HG03457 (cell line): ENCODE measurements around the gene TMEM9.

ENCODE experiments used
- ATAC-seq: cut with Tn5 transposase; IDR thresholded peaks from one replicate; pipeline ENCODE4 v1.9.1; 2021; ENCODE audit warnings: moderate number of reproducible peaks; ENCODE audit not compliant: unreplicated experiment

Gene TMEM9

DNA sequence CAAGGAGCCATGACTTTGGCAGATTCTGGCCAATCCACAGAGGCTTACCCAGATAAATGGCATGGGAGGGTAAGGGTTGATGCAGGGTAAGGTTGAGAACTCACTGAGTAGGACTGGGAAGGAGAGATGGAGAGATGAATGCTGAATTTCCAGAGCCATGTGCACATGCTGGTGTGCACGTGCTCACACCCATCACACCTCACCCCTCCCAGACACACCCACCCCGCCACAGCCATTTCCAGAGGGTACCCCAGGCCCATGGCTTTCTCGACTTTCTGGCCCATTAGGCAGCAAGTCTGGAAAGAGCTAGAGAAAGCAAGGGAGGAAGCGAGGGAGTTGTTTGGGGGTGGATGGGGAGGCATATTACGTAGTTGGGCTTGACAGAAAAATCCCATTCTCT, 43.7 kb downstream of the TMEM9 start:
- no peak for ATAC-seq

DNA sequence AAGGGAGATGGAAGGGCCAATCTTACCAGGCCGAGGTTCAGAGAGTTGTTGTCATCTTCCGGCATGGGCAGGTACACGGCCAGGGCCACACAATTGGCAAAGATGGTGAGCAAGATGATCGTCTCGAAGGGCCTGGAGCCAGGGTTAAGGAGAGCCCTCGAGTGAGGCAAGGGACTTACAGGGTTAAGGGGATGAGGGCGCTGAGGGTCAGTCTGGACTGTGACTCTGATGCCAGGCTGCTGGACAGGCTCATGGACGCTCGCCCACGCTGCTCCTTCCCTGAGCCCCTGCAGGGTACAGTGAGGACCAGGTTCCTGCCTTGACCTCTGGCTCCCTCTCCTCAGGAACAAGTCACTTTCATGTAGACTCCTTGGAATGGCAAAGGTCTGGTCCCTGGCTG, 44.1 kb downstream of the TMEM9 start:
- ATAC-seq, result no peak

DNA sequence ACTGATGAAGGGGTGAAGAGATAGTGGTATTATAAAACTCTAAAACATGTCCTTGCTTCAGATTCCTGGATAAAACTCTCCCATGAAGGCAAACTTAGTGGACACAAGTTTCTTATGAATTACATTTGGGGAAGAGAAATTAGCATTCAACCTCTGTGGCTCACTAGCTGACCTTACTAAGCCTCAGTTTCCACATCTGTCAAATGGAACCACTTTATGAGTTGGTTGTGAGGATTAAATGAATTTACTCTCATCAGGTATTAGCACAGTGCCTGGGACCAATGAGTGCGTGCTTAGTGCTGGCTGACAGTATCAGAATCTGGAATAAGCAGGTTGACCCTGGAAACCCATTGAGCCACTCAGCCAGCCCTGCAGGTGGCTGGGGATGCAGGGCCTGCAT, 44.6 kb downstream of the TMEM9 start:
- no peak for ATAC-seq

DNA sequence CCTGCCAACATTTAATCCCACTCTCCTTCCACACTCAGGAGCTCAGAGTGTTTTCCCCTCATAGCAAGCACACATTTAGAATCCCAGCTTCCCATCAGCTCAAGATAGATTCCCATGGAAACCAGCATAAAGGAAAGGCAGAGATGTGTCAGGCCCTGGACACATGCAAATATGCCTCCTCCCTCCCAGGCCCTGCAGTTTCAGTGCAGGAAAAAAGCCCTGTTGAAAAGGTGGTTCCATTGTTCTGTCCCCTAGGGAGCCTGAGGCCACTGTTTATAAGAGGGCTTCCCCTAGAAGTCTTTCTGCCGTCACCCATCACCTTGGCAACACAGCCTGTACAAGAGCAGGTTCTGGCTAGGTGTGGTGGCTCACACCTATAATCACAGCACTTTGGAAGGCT, 45.7 kb downstream of the TMEM9 start:
- ATAC-seq, result no peak

DNA sequence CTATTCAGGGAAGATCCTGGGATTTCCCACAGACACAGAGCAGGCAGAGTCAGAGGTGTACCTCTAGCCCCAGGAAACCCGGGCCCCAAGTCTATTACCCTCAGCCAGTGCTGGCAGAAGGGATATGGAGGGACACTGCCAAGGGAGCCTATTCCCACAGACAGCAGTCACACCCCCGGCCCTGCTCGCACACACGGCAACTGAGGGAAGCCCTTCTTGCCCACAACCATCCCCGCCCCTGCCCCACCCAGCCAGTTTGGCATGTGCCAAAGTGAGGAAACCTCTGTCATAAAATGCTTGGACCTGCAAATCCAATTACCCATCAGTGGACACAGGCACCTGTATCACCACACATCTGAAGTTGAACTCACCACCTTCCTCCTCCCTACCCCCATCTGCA, 48.6 kb downstream of the TMEM9 start:
- ATAC-seq, result no peak

DNA sequence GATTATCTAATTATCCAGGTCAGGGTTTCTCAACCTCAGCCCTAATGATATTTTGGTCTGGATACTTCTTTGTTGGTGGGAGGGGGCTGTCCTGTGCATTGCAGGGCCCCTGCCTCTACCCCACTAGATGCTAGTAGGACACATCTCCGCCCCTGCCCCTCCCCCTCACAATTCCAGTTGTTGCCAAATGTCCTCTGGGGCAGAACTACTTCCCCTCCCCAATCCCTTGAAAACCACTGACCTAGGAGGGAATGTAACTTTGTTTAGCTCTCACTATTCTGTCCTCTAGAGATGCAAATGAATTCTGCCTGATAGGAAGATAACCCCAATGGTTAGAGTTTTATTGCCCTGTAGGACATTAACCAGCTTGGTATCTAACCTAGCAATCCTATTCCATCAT, 50.1 kb downstream of the TMEM9 start:
- no peak for ATAC-seq

DNA sequence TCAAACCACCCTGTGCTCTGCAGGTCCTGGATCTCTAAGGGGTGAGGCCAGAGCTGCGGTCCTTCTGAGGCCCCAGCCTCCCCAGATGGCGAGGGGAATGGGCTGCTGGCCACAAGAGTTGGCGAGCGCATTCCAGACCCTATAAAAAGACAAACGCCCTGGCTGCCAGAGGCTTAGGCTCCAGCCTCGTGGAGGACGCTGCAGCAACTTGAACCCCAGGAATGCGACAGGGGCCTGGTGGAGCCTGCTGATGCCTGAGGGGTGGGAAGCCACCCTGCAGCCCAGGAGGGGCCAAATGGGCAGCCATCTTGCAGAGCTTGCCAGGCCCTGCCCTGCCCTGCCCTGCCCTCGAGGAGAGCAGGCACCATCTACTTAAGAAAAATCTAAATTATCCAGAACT, 50.6 kb downstream of the TMEM9 start:
- ATAC-seq, result no peak

DNA sequence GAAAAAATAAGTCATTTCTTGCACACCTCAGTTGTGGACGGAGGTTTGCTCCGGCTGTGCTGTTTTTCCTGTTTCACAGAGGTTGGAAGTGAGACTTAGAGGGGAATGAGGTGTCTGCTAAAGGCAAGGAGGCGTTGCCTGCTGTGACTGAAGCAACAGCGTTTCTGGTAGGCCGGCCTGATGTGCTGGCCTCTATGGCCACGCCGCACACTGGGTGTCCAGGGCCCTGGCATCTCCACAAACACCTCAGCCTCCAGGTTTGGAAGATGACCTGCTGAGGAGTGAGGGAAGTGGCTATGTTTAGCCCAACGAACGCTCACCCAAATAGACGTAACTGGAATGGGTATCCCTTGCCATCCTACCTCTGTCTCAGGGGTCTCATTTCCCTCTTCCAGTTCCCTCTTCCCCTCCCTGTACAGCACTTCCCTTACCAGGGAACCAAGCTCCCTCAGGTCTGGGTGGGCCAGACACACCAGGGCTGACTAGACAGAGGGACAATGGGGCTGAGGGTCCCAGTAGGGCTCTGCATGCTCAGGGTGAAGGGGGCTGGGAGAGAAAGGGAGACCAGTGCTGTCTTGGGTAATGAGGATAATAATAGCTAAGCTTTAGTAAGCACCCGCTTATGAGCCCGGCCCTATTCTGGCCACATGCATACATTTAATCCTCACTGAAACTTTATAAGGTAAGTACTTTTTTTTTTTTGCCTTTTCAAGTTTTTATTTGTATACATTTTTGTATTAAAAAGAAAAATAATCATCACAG, 53.9 kb downstream of the TMEM9 start:
- no peak for ATAC-seq

DNA sequence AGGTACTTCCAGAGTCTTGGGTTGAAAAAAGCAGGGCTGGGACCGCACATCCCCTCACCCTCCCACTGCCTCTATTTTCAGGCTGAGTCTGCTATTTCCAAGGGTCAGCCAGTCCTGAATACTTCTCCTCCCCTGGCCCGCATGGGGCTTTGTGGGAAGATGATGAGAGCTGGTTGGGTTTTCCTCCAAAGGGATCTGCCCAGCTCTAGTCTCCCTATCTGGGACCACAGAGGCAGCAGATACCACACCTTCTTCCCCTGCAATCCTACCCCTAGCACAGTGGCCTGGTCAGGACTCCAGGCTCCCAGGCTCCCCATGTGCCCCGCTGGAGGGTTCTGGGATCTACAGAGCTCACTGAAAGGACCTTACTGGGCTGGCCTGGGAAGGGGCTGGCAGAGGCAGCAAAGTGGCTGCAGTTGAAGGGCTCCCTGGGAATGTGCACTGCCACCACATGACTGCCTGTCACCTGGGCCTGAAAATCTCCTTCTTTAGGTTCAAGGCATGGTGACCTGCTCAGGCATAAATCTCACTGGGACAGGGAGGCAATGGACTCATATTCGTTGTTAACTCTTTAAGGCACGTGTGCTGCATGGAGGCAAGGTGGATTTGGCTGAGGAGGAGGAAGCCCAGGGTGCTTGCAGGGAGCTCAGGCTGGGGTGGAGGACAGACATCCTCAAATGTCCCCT, 55.1 kb downstream of the TMEM9 start:
- no peak for ATAC-seq

DNA sequence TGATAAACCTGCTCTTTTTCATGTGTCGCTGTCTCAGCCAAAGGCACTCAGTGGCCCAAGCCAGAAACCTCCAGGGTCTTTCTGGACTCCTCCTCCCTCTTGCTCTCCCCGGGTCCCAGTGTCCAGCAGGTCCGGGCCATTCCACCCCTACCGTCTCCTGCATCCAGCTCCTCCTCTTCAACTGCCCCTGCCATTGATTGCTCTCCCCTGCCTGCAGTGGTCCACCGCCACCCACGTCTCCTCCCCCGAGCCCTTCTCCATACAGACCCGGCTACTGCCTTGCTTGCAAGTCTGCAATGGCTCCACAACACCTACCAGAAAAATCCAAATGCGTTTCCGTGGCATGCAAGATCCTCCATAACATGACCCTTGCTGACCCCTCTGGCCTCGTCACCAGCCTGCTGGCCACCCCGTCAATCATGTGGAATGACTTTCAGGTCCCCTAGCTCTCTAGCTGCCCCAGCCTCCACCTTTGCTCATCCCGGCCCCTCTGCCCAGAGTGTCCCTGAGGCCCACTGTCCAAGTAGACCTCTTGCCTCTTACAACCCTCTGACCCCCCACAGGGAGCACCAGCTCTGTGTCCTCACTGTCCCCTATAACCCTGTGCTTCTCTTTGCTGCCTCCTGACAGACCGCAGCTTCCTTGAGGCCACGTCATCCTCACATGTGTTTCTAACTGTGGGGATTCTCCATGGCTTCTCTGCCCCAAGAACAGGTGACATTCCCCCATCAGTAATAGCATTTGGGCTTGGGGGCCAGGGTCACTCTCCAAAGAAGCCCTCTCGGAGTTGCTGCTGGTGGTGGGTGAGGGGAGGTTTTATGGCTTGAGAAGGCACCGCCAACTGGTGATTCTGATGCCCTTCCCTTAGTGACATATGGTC, 57.1 kb downstream of the TMEM9 start:
- no peak for ATAC-seq

DNA sequence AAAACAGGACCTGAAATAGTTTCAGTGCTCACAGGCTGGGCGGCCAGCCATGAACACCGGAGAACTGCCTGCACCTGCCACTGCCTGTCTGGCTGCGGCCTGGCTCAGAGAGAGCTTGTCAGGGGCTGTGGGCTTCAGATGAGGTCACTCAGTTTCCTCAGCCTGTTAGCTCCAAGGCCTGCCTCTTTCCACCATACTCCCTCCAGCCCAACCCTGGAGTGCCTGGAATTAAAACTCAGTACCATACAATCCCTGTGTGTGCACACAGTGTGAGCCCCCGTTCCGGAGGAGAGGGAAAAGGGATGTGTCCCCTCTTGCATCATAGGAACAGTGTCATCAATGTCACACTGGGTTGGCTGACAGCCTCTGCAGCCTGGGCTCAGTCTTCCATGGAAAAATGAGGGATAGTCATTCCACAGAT, 58.2 kb downstream of the TMEM9 start:
- no peak for ATAC-seq

DNA sequence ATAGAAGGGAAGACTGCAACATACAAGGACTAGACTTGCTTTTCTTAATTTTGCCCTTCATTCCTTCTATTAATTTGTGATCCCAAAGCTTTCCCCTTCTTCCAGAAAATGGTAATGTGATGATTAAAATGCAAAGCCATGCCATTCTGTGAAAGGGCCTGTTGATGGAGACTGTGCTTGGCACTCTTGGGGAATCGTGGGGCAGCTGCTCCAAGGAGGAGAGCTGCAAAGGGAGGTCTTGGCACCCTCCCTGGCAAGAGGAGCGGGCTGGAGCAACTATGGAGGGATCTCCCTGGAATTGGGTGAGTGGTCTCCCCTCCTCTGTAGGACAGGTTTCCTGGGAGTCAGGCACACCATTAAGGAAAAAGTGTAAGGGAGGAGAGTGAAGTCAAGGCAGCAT, 58.7 kb downstream of the TMEM9 start:
- no peak for ATAC-seq

DNA sequence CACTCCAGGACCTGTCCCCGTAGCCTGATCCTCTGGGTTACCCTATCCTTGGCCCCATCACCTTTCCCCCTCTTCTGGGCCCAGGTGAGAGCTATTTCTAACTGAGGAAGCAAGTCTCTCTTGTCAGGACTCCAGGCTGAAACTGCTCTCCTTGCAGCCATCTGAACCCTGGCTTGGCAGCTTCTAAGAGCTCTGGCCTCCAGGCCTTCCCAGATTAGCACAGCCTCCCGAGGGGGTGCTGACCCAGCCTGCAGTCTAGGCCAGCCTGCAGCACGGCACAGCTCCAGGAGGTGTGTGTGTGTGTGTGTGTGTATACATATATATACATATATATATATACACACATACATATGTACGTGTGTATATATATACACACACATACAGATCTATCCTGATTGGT, 59.4 kb downstream of the TMEM9 start:
- no peak for ATAC-seq

DNA sequence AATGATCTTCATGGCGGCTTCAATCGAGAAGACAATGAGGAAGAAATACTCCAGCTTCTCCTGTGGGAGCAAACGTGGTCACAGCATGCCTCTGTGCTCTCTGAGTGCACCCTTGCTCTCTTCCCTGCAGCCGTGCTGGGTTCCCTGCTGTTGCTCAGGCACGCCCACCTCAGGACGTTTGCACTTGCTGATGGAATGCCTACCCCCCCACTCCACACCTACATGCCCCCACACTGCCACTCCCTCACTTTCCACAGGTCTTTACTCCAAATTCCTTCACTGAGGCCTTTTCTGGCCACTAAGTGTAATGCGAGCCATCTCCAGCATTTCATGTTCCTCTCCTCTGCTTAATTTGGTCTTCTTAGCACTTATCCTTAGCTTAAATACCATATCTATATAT, 60.3 kb downstream of the TMEM9 start:
- ATAC-seq, result no peak

DNA sequence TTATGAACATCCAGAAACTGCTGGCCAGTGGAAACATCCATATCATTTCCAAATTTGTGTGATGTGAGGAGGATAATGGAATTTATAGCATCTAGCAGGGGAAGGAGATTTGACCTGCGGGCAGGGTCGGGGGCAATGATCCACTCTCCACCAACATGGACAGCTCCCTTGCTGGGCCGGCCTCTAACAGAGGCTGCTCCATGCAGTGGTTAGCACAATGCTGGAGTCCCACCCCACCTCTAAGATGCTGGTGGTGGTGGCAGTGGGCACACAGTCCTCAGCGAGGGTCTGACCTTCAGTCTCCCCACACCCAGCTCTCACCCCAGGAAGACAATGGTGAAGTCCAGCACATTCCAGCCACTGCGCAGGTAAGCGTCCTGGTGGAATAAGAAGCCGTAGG, 60.7 kb downstream of the TMEM9 start:
- no peak for ATAC-seq

DNA sequence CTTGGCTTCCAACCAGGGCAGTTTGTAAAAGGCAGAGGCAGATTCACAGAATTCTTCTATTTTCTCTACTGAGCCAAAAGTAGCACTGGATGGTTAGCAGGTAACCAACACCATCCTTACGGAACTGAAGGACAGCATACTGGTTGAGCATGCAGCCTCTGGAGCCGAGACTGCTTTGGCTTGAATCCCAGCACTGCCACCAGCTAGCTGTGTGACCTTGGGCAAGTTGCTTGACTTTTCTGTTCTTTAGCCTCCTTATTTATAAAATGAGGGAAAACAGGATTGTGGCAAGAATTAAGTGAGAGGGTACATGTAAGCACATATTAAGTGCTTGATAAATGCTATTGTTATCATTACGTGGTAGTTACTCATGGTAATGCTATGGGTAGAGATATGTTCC, 61.5 kb downstream of the TMEM9 start:
- ATAC-seq, result no peak

DNA sequence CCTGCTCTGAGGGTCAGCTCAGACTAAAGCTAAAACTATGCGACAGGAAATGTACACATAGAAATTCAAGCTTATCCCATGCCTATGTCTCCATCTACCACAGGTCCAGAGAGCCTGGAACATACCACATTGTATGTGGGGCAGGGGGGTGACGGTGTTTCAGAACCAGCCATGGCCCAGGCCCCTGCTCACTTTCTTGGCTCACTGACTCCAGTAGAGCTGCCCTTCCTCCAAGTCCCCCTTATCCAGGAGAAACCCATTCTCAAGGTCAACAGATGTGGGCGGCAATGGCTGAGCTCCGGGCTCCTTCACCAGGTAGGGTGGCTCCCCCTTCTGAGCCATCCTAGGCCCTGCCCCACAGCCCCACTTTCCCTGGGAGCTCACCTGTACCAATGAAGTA, 63.0 kb downstream of the TMEM9 start:
- no peak for ATAC-seq

DNA sequence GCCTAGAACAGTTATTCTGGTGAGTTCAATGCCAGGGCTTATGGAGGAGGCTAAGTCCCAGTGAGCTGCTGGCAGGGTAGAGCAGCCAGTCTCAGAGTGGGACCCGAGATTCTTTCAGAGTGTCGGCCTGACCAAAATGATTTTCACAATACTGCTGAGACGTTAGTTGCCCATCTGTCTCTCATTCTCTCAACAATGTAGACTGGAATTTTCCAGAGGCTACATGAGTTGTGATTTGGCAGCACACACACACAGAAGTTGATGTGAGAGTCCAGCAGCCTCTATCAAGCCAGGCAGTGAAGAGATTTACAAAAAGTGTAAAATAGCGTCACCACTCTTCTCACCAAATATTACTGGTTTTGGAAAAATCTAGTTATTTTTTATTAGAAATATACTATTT, 63.7 kb downstream of the TMEM9 start:
- ATAC-seq, result no peak

DNA sequence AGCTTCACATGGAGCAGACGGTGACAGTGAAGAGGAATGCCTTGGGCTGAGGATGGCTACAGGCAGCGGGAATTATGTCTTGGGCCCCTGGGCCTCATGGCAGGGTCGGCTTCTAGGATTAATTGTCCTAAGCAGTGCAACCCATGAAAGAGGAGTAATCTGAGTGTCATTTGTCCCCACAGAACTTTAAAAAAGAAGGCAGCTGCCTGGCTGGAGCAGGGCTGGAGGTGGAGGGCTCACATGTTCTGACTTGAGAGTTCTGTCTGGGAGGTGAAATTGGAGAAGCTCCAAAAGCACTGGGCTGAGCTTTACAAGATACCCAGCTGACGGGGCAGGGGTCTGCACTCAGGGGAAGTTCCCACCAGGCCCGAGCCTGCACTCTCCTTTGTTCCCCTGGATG, 64.7 kb downstream of the TMEM9 start:
- ATAC-seq, result no peak

DNA sequence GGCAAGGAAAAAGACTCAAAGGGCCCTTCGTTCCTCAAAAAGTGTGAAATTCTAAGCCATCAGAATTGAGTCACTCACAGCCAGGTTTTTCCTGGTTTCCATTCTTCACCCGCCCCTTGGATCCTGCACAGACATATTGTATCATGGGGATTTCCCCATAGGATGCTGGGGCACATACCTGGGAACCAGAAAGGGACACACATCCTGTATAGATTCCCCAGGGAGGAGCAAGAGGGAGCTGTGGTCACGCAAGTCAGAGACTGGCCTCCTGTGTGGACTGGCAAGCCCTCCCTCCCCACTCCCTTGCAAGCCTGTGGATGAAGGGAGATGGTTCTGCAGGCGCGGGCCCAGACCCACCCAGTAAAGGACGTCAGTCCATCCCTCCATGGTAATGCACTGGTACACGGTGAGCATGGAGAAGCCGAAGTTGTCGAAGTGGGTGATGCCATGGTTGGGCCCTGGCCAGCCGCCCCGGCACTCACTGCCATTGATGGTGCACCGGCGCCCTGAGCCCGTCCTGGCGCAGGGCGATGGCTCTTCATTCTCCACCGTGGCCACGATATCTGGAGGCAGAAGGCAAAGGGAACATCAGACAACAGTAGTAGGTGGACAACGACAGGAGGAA, 65.3 kb downstream of the TMEM9 start:
- ATAC-seq, result no peak

DNA sequence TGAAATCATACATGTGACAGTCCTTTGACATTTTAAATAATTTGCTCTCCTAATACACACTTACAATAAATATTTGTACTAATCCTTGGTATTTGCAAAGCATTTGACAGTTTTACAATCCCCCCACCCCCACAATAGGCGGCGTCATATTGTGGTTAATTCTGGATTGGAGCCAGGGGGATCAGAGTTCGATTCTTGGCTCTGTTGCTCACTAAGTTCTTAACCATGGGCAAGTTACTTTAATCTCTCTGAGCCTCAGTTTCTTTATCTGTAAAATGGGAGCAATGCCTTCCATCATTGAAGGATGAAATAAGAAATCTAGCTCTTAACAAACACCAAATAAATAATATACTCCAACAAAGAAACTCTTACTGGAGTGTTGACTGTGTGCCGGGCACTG, 65.9 kb downstream of the TMEM9 start:
- ATAC-seq, result no peak
